Activated T-cell treated with anti-CD3 and anti-CD28 coated beads, Interleukin-2, amount 50 U/mL, for 4 hours (primary cell): Measurements from ENCODE around the gene SKP2. TPM values are rescaled to one million over a fixed set of nuclear protein-coding genes. Genes with fewer than 3 reads are reported as not detected.
"Not testable (repeated sequence)": the region's sequence is repeated elsewhere in the genome, so short reads cannot be mapped to it uniquely, and the experiment has no call there.

Source experiments
- ATAC-seq, 2 donors: fragments of 200-7000 bp; cut with Tn5 transposase; one replicate each; pipeline ENCODE4 v1.10.0; 2021
- DNase-seq: peaks from one replicate; pipeline ENCODE4 v3.0.0-alpha.2; 2020
- H3K27me3 Mint-ChIP-seq: one replicate; pipeline ENCODE4 v1.8.0; 2021; ENCODE audit warnings: low read depth, mixed read lengths
- H3K36me3 Mint-ChIP-seq: one replicate; pipeline ENCODE4 v1.8.0; 2022; ENCODE audit warnings: mixed read lengths; ENCODE audit not compliant: insufficient read depth
- H3K4me1 Mint-ChIP-seq: one replicate; pipeline ENCODE4 v1.8.0; 2021; ENCODE audit warnings: low read depth, mixed read lengths
- H3K4me3 Mint-ChIP-seq: one replicate; pipeline ENCODE4 v1.8.0; 2021; ENCODE audit warnings: mild to moderate bottlenecking, moderate library complexity, mixed read lengths
- H3K9me3 Mint-ChIP-seq: one replicate; pipeline ENCODE4 v1.8.0; 2021; ENCODE audit warnings: mixed read lengths
- total RNA-seq, 3 donors: library from RNA; stranded (reverse); gene quantifications; one replicate each; pipeline ENCODE4 v1.2.1, GENCODE V29; 2021

Gene SKP2
- total RNA-seq, 3 donors from 2014 or later: 31.2 to 43.2 (median 31.2) TPM

DNA sequence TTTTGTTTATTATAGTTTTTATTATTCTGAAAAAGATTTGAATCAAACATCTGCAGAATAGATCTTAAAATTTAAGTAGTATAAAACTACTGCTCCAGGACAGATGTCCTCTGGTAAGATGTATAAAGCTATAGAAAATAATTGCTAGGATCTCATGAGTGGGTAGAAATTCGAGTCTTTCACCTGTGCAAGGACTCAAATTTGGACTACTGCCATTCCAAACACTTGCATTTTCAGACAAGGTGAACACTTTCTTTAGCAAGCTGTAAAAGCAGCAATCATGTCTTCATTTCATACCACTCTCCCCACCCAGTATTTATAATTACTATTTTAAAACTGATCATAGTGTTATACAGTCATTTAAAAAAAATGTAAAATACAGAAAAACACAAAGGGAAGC lies 20.7 kb downstream of the SKP2 start:
- DNase-seq: no peak
- Mint-ChIP-seq H3K36me3 (peaks cover 57% of the 10 kb centered on the region), H3K27me3 (no peaks in the 10 kb centered on the region), H3K4me3 (no peak overlapping the region), H3K4me1 (peaks cover 17% of the 10 kb centered on the region), H3K9me3 (no peaks in the 10 kb centered on the region)
- no peak for ATAC-seq

DNA sequence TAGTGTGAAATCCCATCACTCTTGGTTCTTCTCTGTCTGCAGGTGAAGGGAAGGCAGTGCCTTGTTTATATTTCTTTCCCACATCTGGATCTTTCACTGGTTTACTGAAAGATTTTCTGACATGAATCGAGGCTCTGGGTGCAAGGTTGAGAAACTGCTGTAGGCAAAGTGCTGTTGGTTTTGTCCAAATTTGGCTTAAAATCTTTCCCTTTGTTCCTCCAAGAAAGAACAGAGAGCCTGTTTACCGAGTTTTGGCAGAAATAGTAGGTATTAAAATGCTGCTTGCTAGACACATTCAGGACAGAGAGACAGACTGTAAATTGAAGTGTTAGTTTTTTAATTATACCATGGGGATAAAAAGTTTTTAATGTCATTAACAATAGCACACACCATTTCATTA lies 21.5 kb downstream of the SKP2 start:
- H3K4me3 Mint-ChIP-seq: no peak overlapping the region
- no peaks in the 10 kb centered on the region for H3K27me3 Mint-ChIP-seq
- peaks cover 9% of the 10 kb centered on the region for H3K4me1 Mint-ChIP-seq
- peaks cover 56% of the 10 kb centered on the region for H3K36me3 Mint-ChIP-seq
- DNase-seq (no peak), ATAC-seq (no peak)
- H3K9me3 Mint-ChIP-seq: no peaks in the 10 kb centered on the region

DNA sequence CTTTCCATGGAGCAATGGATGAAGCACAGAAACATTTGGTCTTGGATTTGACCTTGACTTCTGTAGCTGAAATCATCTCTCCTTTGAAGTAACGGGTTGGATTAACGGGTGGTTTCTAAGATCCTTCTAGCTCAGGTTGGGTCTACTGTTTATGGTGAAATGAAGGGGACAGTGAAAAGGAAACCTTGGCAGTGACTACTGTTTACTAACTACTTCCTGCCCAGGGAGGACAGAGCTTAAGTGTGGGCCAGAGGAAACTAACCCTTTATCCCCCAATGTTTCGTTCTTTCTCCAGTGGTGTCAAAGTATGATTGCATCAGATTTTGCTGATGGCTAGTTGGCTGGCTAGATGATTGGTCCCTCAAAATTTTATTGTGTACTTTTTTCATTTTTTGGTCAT lies 22.2 kb downstream of the SKP2 start:
- H3K4me3 Mint-ChIP-seq: no peak overlapping the region
- peaks cover 4% of the 10 kb centered on the region for H3K4me1 Mint-ChIP-seq
- ATAC-seq (no peak), DNase-seq (no peak)
- H3K27me3 Mint-ChIP-seq: no peaks in the 10 kb centered on the region
- no peaks in the 10 kb centered on the region for H3K9me3 Mint-ChIP-seq
- H3K36me3 Mint-ChIP-seq: peaks cover 57% of the 10 kb centered on the region

DNA sequence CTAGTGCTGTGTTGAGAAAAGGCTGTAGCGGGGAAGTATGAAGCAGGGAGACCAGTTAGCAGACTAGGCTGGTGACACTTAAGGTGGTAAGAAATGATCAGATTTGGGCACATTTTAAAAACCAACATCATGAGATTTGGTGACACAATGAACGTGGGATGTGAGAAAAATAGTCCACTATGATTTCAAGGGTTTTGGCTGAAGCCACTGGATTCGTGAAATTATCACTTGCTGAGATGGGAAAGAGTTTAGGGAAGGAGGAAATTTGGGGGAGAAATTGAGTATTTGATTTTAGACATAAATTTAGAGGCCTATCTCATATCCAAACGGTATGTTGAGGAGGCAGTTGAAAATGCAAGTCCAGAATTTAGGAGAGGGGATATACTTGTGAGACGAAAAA lies 23.1 kb downstream of the SKP2 start:
- DNase-seq (no peak), ATAC-seq (no peak)
- Mint-ChIP-seq H3K9me3 (no peaks in the 10 kb centered on the region), H3K4me1 (peaks cover 1% of the 10 kb centered on the region), H3K36me3 (peaks cover 56% of the 10 kb centered on the region), H3K4me3 (no peak overlapping the region), H3K27me3 (no peaks in the 10 kb centered on the region)

DNA sequence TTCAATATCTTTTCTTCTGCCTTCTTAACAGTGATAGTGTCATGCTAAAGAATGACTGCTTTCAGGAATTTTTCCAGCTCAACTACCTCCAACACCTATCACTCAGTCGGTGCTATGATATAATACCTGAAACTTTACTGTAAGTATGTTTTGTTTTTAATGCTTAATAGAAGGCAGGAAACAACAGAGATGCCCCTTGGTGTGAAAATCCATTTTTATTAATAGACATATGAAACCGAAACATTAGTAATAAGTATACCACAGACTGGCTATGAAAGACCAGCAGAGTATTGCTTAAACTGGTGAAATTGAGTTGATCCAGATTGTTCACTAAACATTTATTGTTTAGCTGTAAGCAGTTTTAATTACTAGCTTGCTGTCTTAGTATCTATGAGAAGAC lies 25.2 kb downstream of the SKP2 start:
- Mint-ChIP-seq H3K4me1 (peaks cover 1% of the 10 kb centered on the region), H3K9me3 (no peaks in the 10 kb centered on the region), H3K27me3 (no peaks in the 10 kb centered on the region), H3K36me3 (peaks cover 64% of the 10 kb centered on the region), H3K4me3 (no peak overlapping the region)
- ATAC-seq (no peak), DNase-seq (no peak)

DNA sequence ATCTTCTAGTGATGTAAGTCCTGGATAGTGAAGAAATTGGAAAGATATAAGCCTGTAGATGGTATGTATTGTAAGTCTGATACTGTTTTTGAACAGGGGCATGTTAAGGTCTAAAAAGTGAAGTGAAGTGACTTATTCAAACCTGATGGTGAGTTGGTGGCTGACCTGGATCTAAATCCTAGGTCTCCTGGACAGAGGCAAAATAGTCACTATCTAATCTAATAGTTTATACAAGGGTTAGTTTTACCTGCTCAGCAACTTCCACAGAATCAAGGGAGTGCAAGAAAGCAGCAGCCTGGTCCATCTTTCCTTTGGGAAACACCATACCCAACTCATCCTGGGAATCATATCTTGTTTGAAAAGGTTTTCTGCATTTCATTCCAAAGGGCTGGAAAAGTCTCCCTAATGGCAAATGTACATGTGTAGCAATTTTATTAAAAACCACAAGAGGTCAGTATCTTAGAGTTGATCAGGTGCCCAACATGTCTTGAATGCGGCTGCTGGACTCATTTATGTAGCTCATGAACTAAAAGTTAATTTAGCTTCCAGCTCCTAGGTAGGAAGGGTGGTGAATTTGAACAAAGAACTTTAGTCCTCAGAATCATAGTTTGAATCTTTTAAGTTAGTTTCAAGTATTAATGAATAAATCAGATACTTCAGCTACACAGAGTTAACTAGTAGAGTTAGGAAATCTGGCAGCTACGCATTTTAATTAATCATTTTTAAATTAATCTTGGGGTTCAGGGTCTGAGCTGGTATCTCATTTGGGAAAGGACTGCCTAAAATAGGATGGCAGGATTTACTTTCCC lies 26.0 kb downstream of the SKP2 start:
- Mint-ChIP-seq H3K36me3 (peaks cover 65% of the 10 kb centered on the region), H3K27me3 (no peaks in the 10 kb centered on the region), H3K9me3 (no peaks in the 10 kb centered on the region), H3K4me1 (peaks cover 1% of the 10 kb centered on the region), H3K4me3 (no peak overlapping the region)
- DNase-seq (no peak), ATAC-seq (no peak)

DNA sequence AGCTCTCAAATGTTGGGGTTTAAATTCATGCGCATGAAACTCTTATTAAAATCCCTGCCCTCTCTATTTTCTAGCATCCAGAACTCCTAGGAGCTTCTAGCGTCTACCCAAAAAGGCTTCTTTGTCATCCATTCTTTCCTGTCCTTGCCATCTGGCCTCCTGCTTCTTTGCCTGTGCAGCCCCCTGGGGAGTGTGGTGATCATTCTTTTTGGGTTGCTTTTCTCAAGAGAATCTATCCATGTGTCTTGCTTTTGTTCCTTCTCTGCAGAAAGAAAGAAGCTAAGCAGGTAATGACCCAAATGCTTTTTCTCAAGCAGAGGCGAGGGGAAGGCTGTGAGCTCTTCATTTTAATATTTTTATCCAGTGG lies 26.6 kb downstream of the SKP2 start:
- no peak overlapping the region for H3K4me3 Mint-ChIP-seq
- DNase-seq: no peak
- H3K36me3 Mint-ChIP-seq: peaks cover 62% of the 10 kb centered on the region
- H3K4me1 Mint-ChIP-seq: peaks cover 1% of the 10 kb centered on the region
- H3K9me3 Mint-ChIP-seq: no peaks in the 10 kb centered on the region
- ATAC-seq: no peak
- no peaks in the 10 kb centered on the region for H3K27me3 Mint-ChIP-seq

DNA sequence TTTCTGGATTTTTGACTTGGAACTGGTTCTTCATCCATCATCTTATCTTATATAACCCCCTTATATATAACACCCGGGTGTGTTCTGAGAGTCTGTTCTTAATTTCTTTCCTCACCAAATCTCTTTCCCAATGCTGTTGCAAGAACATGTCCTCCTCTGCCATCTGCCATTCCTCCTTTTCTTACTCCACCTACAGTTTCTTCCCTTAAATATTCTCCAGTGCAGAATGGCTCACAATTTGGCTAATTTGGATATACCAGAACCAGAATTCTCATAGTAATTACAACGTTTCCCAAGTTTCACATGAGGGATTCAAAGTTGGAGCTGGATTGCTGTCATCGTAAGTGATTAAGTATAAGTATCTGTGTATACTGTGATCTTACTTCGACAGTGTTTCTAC lies 28.0 kb downstream of the SKP2 start:
- Mint-ChIP-seq H3K9me3 (no peaks in the 10 kb centered on the region), H3K36me3 (peaks cover 53% of the 10 kb centered on the region), H3K27me3 (no peaks in the 10 kb centered on the region), H3K4me3 (no peak overlapping the region), H3K4me1 (peaks cover 1% of the 10 kb centered on the region)
- DNase-seq: no peak
- no peak for ATAC-seq

DNA sequence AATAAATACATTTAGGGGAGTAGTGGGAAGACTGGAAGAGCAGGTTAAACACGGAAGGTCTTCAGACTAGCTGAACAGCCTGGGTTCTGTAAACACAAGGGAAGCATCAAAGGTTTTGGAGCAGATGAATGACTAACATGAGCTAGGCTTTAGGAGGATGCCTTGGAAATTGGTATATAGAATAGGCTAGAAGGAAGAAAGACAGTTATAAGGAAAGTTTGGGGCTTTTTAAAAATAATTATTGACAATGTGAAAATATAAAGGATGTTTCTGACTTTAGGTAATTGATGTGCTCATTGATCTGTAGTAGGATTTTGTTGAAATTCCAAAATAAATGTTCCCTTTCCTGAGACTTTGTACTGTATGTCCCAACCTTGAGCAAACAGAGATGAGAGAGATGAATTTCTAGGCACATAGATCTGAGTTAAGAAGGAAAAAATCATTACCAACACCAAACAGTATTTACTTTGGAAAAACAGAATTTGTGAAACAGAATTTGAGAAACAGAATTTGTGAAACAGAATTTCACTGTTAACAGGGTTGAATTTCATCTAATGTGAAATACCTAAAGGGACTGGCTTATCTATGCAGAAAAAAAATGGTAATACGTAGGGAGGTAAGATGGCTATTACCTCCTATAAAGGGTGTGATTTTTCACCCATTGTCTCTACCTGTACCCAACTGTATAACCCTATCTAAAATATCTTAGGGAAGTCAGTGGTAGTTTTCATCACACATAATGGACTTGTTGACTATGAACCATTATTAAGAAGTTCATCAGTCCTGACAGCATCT lies 28.8 kb downstream of the SKP2 start:
- no peak for ATAC-seq
- H3K36me3 Mint-ChIP-seq: peaks cover 52% of the 10 kb centered on the region
- no peaks in the 10 kb centered on the region for H3K9me3 Mint-ChIP-seq
- H3K27me3 Mint-ChIP-seq: no peaks in the 10 kb centered on the region
- H3K4me3 Mint-ChIP-seq: no peak overlapping the region
- DNase-seq: no peak
- no peaks in the 10 kb centered on the region for H3K4me1 Mint-ChIP-seq

DNA sequence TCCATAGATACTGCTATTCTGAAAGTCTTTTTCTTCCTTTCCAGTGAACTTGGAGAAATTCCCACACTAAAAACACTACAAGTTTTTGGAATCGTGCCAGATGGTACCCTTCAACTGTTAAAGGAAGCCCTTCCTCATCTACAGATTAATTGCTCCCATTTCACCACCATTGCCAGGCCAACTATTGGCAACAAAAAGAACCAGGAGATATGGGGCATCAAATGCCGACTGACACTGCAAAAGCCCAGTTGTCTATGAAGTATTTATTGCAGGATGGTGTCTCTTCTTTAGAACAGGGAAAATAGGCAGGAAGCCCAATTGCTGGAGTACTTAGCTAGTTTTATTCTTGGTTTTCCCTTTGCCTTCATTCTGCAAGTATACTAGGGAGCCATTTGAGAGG lies 29.9 kb downstream of the SKP2 start:
- H3K9me3 Mint-ChIP-seq: peaks cover 1% of the 10 kb centered on the region
- H3K27me3 Mint-ChIP-seq: no peaks in the 10 kb centered on the region
- H3K4me3 Mint-ChIP-seq: no peak overlapping the region
- peaks cover 61% of the 10 kb centered on the region for H3K36me3 Mint-ChIP-seq
- H3K4me1 Mint-ChIP-seq: no peaks in the 10 kb centered on the region
- DNase-seq: no peak
- ATAC-seq: no peak

DNA sequence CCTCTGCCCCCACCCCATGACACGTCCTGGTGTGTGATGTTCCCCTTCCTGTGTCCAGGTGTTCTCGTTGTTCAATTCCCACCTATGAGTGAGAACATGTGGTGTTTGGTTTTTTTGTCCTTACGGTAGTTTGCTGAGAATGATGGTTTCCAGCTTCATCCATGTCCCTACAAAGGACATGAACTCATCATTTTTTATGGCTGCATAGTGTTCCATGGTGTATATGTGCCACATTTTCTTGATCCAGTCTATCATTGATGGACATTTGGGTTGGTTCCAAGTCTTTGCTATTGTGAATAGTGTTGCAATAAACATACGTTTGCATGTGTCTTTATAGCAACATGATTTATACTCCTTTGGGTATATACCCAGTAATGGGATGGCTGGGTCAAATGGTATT lies 32.5 kb downstream of the SKP2 start:
- not testable (repeated sequence) for H3K4me3 Mint-ChIP-seq, H3K4me1 Mint-ChIP-seq, DNase-seq, ATAC-seq, H3K27me3 Mint-ChIP-seq
- peaks cover 68% of the 10 kb centered on the region for H3K36me3 Mint-ChIP-seq
- H3K9me3 Mint-ChIP-seq: peaks cover 18% of the 10 kb centered on the region

DNA sequence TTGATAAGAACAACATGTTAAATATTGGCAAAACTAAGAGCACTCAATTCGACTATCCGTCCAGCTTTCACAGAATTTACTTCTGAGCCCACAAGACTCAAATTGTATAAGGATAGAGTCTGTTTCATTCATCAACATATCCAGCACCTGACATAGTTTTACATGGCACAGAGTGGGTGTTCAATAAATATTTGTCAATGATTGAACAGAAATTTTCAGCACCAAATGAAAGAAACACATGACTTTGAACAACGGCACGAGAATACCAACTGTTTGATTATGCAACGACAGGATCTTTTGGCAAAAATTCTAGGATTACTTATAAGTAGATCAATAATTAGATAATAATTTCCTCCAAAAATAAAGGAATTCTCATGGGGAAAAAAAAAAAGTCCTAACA lies 41.8 kb downstream of the SKP2 start:
- Mint-ChIP-seq H3K9me3 (peaks cover 2% of the 10 kb centered on the region), H3K4me3 (no peak overlapping the region), H3K27me3 (no peaks in the 10 kb centered on the region), H3K36me3 (peaks cover 47% of the 10 kb centered on the region), H3K4me1 (no peaks in the 10 kb centered on the region)
- no peak for ATAC-seq
- no peak for DNase-seq

DNA sequence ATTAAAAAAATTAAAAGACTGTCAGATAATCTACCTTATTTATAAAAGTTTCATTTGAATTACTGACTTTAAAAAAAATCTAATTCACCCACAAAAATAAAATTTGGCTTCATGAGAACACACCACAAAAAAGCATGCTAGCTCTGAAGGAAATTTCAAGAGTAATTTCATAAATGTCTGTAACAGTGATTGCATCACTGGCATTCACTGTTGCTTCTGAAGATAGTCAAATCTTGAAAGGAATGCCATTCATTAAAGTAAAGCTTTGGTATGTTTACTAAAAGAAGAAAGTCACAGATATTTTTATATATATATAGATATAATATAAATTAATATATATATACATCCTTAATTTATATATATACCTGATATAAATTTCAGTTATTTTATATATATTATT lies 46.4 kb downstream of the SKP2 start:
- DNase-seq (no peak), ATAC-seq (no peak)
- Mint-ChIP-seq H3K36me3 (peaks cover 21% of the 10 kb centered on the region), H3K4me1 (no peaks in the 10 kb centered on the region), H3K27me3 (no peaks in the 10 kb centered on the region), H3K4me3 (no peak overlapping the region), H3K9me3 (no peaks in the 10 kb centered on the region)

DNA sequence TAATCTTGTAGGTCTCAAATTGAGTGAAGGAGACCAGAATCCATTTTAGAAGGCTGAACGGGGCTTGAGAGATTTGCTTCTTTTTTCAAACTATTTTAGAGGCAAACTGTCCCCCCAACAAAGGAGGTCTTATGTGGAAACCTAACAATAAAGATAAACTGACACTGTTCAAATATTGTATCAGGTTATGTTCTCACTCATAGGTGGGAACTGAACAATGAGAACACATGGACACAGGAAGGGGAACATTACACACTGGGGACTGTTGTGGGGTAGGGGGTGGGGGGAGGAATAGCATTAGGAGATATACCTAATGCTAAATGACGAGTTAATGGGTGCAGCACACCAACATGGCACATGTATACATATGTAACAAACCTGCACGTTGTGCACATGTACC lies 46.9 kb downstream of the SKP2 start:
- not testable (repeated sequence) for DNase-seq, H3K27me3 Mint-ChIP-seq, ATAC-seq, H3K4me3 Mint-ChIP-seq, H3K4me1 Mint-ChIP-seq, H3K9me3 Mint-ChIP-seq
- peaks cover 19% of the 10 kb centered on the region for H3K36me3 Mint-ChIP-seq

DNA sequence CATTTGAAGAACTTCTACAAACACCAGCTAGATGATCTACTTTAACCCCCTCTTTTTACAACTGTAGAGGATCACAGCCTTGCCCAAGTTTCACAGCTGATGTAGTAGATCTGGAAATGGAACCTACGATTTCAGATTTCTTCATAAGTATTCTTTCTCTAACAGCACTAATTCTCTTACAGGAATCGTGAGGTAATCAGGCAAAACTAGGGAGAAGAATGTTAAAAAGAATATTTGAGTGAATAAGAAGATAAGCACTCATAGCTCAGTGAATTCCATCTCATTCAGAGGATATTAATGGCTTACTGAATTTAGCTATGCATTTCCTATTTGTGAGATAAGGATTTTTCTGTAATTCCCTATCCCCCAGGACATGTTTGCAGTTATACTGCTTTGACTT lies 47.7 kb downstream of the SKP2 start:
- DNase-seq (no peak), ATAC-seq (no peak)
- H3K4me3 Mint-ChIP-seq: no peak overlapping the region
- H3K27me3 Mint-ChIP-seq: no peaks in the 10 kb centered on the region
- no peaks in the 10 kb centered on the region for H3K9me3 Mint-ChIP-seq
- H3K36me3 Mint-ChIP-seq: peaks cover 18% of the 10 kb centered on the region
- no peaks in the 10 kb centered on the region for H3K4me1 Mint-ChIP-seq
